CD1c-positive myeloid dendritic cell (primary cell): Measurements from ENCODE around the gene NMUR2.

Source experiments
- DNase-seq: peaks from one replicate; pipeline ENCODE4 v3.0.0-alpha.2; 2016; ENCODE audit errors: extremely low spot score

NMUR2 gene

GRCh38 chr5:152405145-152405544, at the start of gene NMUR2:
NMUR2 (minus strand) TSS chr5:152405279; CDS start chr5:152405113, 166 bp downstream.
- no peak for DNase-seq

- no peak for DNase-seq
Observed at GRCh38 chr5:152443935-152444334, 38.9 kb upstream of the NMUR2 start.

- no peak for DNase-seq
Observed at GRCh38 chr5:152439791-152440190, 34.7 kb upstream of the NMUR2 start.

GRCh38 chr5:152437866-152438265, 32.8 kb upstream of the NMUR2 start:
- no peak for DNase-seq

- DNase-seq = no peak
Observed at GRCh38 chr5:152427721-152428120, 22.6 kb upstream of the NMUR2 start.

GRCh38 chr5:152425083-152425482, 20.0 kb upstream of the NMUR2 start:
- DNase-seq = no peak

- DNase-seq = no peak
Observed at GRCh38 chr5:152424501-152424900, 19.4 kb upstream of the NMUR2 start.

GRCh38 chr5:152422081-152422480, 17.0 kb upstream of the NMUR2 start:
- no peak for DNase-seq

- no peak for DNase-seq
Observed at GRCh38 chr5:152412129-152412528, 7.0 kb upstream of the NMUR2 start.

- DNase-seq = no peak
Observed at GRCh38 chr5:152406082-152406481, 1.0 kb upstream of the NMUR2 start.

- DNase-seq = no peak
Observed at GRCh38 chr5:152404494-152404893, 585 bp downstream of the NMUR2 start.

GRCh38 chr5:152403046-152403445, 2.0 kb downstream of the NMUR2 start:
- no peak for DNase-seq

- no peak for DNase-seq
Observed at GRCh38 chr5:152400846-152401245, 4.2 kb downstream of the NMUR2 start.

- DNase-seq = no peak
Observed at GRCh38 chr5:152397581-152397980, 7.5 kb downstream of the NMUR2 start.

- DNase-seq = no peak
Observed at GRCh38 chr5:152393441-152393840, 11.6 kb downstream of the NMUR2 start.

GRCh38 chr5:152389208-152389849, 15.8 kb downstream of the NMUR2 start:
- DNase-seq = no peak

- no peak for DNase-seq
Observed at GRCh38 chr5:152388610-152389009, 16.5 kb downstream of the NMUR2 start.

GRCh38 chr5:152380415-152381123, 24.5 kb downstream of the NMUR2 start:
- no peak for DNase-seq

- no peak for DNase-seq
Observed at GRCh38 chr5:152379331-152379730, 25.7 kb downstream of the NMUR2 start.

- no peak for DNase-seq
Observed at GRCh38 chr5:152378730-152379129, 26.3 kb downstream of the NMUR2 start.

- no peak for DNase-seq
Observed at GRCh38 chr5:152376886-152377285, 28.2 kb downstream of the NMUR2 start.

- DNase-seq = no peak
Observed at GRCh38 chr5:152374711-152375275, 30.3 kb downstream of the NMUR2 start.

- no peak for DNase-seq
Observed at GRCh38 chr5:152372875-152373274, 32.2 kb downstream of the NMUR2 start.
